Thyroid gland (tissue), 4 donors: Measurements from ENCODE around the gene GPANK1.

Experiments
- POLR2A ChIP-seq, 2 donors: fragments of 450-650 bp; IDR thresholded peaks; one replicate each; pipeline ENCODE4 v1.6.1; 2017; ENCODE audit warnings: antibody characterized with exemption in 2 of 2, mild to moderate bottlenecking in 2 of 2, moderate library complexity in 1 of 2
- TF ChIP-seq, protein P1 (sequence below), 6 experiments: fragments of 200-600 bp in 3 of 6; fragments of 450-650 bp in 3 of 6; sonication (generic) in 3 of 6; IDR thresholded peaks; one replicate each; pipeline ENCODE4 v1.5.1; 2016 to 2019; ENCODE audit warnings: antibody characterized with exemption in 6 of 6, mild to moderate bottlenecking in 2 of 6, inconsistent platforms in 1 of 6, moderate library complexity in 1 of 6

DNA sequence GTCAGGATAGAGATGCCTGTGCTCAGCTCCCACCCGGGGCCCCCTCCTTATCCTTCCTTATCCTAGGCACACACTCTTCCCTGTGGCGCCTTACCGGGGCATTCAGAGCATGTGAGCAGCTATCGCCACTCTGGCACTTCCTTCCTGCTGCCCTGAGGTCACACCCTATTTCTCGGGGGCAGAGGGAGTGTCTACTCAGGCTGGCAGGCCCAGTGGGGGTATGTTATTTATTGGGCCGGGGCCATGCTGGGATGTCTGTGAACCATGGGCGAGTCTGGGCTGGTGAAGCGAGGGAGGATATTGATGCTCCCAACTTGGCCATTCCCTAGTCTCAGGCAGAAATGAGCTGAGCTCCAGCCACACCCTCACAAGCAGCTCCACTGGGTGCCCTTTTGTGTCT, 46.4 kb upstream of the GPANK1 start:
- TF ChIP-seq, protein P1, sequence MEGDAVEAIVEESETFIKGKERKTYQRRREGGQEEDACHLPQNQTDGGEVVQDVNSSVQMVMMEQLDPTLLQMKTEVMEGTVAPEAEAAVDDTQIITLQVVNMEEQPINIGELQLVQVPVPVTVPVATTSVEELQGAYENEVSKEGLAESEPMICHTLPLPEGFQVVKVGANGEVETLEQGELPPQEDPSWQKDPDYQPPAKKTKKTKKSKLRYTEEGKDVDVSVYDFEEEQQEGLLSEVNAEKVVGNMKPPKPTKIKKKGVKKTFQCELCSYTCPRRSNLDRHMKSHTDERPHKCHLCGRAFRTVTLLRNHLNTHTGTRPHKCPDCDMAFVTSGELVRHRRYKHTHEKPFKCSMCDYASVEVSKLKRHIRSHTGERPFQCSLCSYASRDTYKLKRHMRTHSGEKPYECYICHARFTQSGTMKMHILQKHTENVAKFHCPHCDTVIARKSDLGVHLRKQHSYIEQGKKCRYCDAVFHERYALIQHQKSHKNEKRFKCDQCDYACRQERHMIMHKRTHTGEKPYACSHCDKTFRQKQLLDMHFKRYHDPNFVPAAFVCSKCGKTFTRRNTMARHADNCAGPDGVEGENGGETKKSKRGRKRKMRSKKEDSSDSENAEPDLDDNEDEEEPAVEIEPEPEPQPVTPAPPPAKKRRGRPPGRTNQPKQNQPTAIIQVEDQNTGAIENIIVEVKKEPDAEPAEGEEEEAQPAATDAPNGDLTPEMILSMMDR (IDR thresholded peaks at IDR 0.05), result no peak
- no peak for TF ChIP-seq POLR2A (IDR thresholded peaks at IDR 0.05)
